RKO (cell line): ENCODE measurements around the gene SLC1A5.

Experiments used
- DNase-seq: peaks from one replicate; pipeline ENCODE4 v3.0.0-alpha.2; 2016; ENCODE audit warnings: low spot score

The SLC1A5 gene

GRCh38 chr19:46725036-46725820, 63.2 kb downstream of the SLC1A5 start:
- no peak for DNase-seq
